Measurements from ENCODE around the gene DOK7. TPM values are rescaled to one million over a fixed set of nuclear protein-coding genes. Genes with fewer than 3 reads are reported as not detected.

DOK7 gene
- total RNA-seq, 1 donor: not detected

GRCh38 chr4:3441501-3442459 lies 21.3 kb upstream of the DOK7 start, which contains the start of gene HGFAC:
Gene HGFAC (plus strand): TSS chr4:3441968. CDS start chr4:3442002, 34 bp downstream.
- no peak within 1 kb of the TSS for H3K4me3 ChIP-seq (ENCODE audit: low read depth, low read length)
- DNase-seq (ENCODE audit: low read depth): no peak
- no peak for TF ChIP-seq CTCF (IDR thresholded peaks at IDR 0.05; ENCODE audit: insufficient read depth, low read length)

DNA sequence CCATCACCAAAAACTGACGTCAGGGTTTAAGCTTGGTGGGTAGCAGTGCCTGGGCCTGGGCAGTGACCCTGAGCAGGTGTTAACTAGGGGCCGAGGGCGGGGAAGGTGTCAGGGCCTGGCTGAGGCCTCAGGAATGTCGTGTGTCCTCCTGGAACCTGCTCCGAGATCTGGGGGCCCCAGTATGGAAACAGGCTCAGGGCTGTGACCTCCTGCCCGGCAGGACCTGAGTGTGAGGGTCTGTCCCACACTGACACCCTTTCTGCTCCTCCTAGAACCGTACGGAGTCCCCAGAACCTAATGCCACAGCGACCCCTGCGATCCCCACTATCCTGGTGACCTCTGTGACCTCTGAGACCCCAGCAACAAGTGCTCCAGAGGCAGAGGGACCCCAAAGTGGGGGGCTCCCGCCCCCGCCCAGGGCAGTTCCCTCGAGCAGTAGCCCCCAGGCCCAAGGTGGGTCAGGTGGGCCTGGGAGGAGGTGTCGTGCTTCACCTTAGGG lies 20.6 kb upstream of the DOK7 start:
- no peak for TF ChIP-seq CTCF (IDR thresholded peaks at IDR 0.05; ENCODE audit: insufficient read depth, low read length)
- DNase-seq (ENCODE audit: low read depth): no peak
- no peak overlapping the region for H3K4me3 ChIP-seq (ENCODE audit: low read depth, low read length)

DNA sequence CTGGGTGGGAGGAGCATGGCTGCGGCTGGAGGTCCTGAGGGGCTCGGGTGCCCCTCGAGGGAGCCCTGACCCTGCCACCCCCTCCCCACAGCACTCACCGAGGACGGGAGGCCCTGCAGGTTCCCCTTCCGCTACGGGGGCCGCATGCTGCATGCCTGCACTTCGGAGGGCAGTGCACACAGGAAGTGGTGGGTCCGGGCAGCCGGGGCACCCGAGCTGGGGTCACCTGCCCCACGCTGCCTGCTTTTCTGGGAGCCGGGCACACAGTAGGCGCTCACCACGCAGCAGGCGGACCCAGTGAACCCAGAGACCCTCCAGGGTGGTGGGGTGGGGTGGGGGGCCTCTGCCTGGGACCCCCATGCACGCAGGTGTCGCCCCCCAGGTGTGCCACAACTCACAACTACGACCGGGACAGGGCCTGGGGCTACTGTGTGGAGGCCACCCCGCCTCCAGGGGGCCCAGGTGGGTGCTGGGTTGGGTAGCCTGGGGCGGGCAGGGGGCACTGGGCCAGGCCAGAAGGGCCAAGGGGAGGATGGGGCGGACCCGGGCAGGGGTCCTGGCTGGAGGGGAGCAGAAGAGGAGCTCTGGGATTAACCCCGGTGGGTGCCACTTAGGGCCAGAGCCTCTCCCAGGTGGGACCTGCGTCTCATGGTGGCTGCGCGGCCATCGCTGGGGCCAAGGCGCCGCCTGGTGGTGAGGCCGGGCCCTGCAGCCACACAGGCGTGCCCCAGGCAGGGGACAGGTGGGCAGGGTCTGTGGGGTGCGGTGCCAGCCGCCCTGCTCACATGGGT lies 20.0 kb upstream of the DOK7 start:
- peak; percentile 19 for DNase-seq (ENCODE audit: low read depth)
- TF ChIP-seq CTCF (IDR thresholded peaks at IDR 0.05; ENCODE audit: insufficient read depth, low read length): peak; percentile 93
- no peak overlapping the region for H3K4me3 ChIP-seq (ENCODE audit: low read depth, low read length)

GRCh38 chr4:3443750-3444309 lies 19.3 kb upstream of the DOK7 start:
- no peak for TF ChIP-seq CTCF (IDR thresholded peaks at IDR 0.05; ENCODE audit: insufficient read depth, low read length)
- H3K4me3 ChIP-seq (ENCODE audit: low read depth, low read length): no peak overlapping the region
- no peak for DNase-seq (ENCODE audit: low read depth)

- H3K4me3 ChIP-seq (ENCODE audit: low read depth, low read length): no peak overlapping the region
- TF ChIP-seq CTCF (IDR thresholded peaks at IDR 0.05; ENCODE audit: insufficient read depth, low read length): no peak
These were observed 18.6 kb upstream of the DOK7 start for GRCh38 chr4:3444351-3445110.

More at GRCh38 chr4:3444351-3445110, 18.6 kb upstream of the DOK7 start:
- no peak for DNase-seq (ENCODE audit: low read depth)

All from fibroblast of the aortic adventitia (primary cell).